ENCODE measurements around the gene CRYBA4. TPM values are rescaled to one million over a fixed set of nuclear protein-coding genes. Genes with fewer than 3 reads are reported as not detected.

CRYBA4 gene
- total RNA-seq, 1 experiment from 2014 or later: not detected

GRCh38 chr22:26584010-26584409, 37.8 kb upstream of the CRYBA4 start:
- H3K79me2 ChIP-seq (ENCODE audit: low read depth): no peaks in the 10 kb centered on the region
- no peaks in the 10 kb centered on the region for H3K36me3 ChIP-seq (ENCODE audit: low read depth)
- H3K4me1 ChIP-seq (replicated peaks; ENCODE audit: insufficient read depth): no peaks in the 10 kb centered on the region
- ChIA-PET CTCF (no interaction called here), POLR2A (ENCODE audit: unreplicated experiment) (no interaction called here)
- intact Hi-C loops (cut with micrococcal nuclease; ENCODE audit: unreplicated experiment): no loop called here
- H3K9me3 ChIP-seq (ENCODE audit: insufficient read depth, low read depth): no peaks in the 10 kb centered on the region
- TF ChIP-seq EZH2 (IDR thresholded peaks at IDR 0.05; ENCODE audit: low read depth): no peak
- TF ChIP-seq CTCF (conservative IDR thresholded peaks at IDR 0.05): no peak
- H3K4me3 ChIP-seq: no peak overlapping the region
- H3K27ac ChIP-seq: no peak overlapping the region
- H3F3A ChIP-seq (ENCODE audit: insufficient read depth, low read depth): no peaks in the 10 kb centered on the region
- H3K4me2 ChIP-seq: no peak overlapping the region
- H3K27me3 ChIP-seq (ENCODE audit: insufficient read depth, low read depth): no peaks in the 10 kb centered on the region
- no TSS peak for BruUV-seq (replicated peaks)
- DNase-seq: no peak
- H3K9me2 ChIP-seq (ENCODE audit: insufficient read depth): no peaks in the 10 kb centered on the region
- H4K20me1 ChIP-seq (ENCODE audit: insufficient read depth): no peaks in the 10 kb centered on the region; the same call in 1 of the 2 replicates
- H2AFZ ChIP-seq: no peak overlapping the region

- Histone ChIP-seq H3K4me1 (replicated peaks; ENCODE audit: insufficient read depth) (no peaks in the 10 kb centered on the region), H3K9me2 (ENCODE audit: insufficient read depth) (no peaks in the 10 kb centered on the region), H3K27ac (no peak overlapping the region), H3K79me2 (ENCODE audit: low read depth) (no peaks in the 10 kb centered on the region), H3K9me3 (ENCODE audit: insufficient read depth, low read depth) (no peaks in the 10 kb centered on the region), H4K20me1 (ENCODE audit: insufficient read depth) (no peaks in the 10 kb centered on the region; the same call in 1 of the 2 replicates), H3K4me2 (no peak overlapping the region), H3K27me3 (ENCODE audit: insufficient read depth, low read depth) (no peaks in the 10 kb centered on the region), H2AFZ (no peak overlapping the region), H3F3A (ENCODE audit: insufficient read depth, low read depth) (no peaks in the 10 kb centered on the region), H3K4me3 (no peak overlapping the region), H3K36me3 (ENCODE audit: low read depth) (no peaks in the 10 kb centered on the region)
- intact Hi-C loops (cut with micrococcal nuclease; ENCODE audit: unreplicated experiment): no loop called here
- peak; percentile 50 to 62 for DNase-seq
- ChIA-PET CTCF (interaction anchor here (0.6 kb wide), 2 partner anchors 11 to 957 kb away, joined by 4 to 5 read pairs; no protein-coding TSS in a partner anchor), POLR2A (ENCODE audit: unreplicated experiment) (interaction anchor here (0.6 kb wide), 1 partner anchor 826 kb away, joined by 3 read pairs; no protein-coding TSS in a partner anchor)
- BruUV-seq (replicated peaks): no TSS peak
- no peak for TF ChIP-seq EZH2 (IDR thresholded peaks at IDR 0.05; ENCODE audit: low read depth)
- no peak for TF ChIP-seq CTCF (conservative IDR thresholded peaks at IDR 0.05)
Measured at GRCh38 chr22:26585104-26585790, 36.5 kb upstream of the CRYBA4 start.

GRCh38 chr22:26586556-26587325, 35.0 kb upstream of the CRYBA4 start:
- no peaks in the 10 kb centered on the region for H3K9me3 ChIP-seq (ENCODE audit: insufficient read depth, low read depth)
- H3K4me3 ChIP-seq: no peak overlapping the region
- H3K79me2 ChIP-seq (ENCODE audit: low read depth): no peaks in the 10 kb centered on the region
- TF ChIP-seq EZH2 (IDR thresholded peaks at IDR 0.05; ENCODE audit: low read depth) (no peak), CTCF (conservative IDR thresholded peaks at IDR 0.05) (no peak)
- H3K36me3 ChIP-seq (ENCODE audit: low read depth): no peaks in the 10 kb centered on the region
- no peak for DNase-seq
- no TSS peak for BruUV-seq (replicated peaks)
- no peak overlapping the region for H2AFZ ChIP-seq
- H3K4me1 ChIP-seq (replicated peaks; ENCODE audit: insufficient read depth): no peaks in the 10 kb centered on the region
- no peak overlapping the region for H3K27ac ChIP-seq
- H3F3A ChIP-seq (ENCODE audit: insufficient read depth, low read depth): no peaks in the 10 kb centered on the region
- no peaks in the 10 kb centered on the region; the same call in 1 of the 2 replicates for H4K20me1 ChIP-seq (ENCODE audit: insufficient read depth)
- H3K4me2 ChIP-seq: no peak overlapping the region
- H3K27me3 ChIP-seq (ENCODE audit: insufficient read depth, low read depth): no peaks in the 10 kb centered on the region
- POLR2A ChIA-PET (ENCODE audit: unreplicated experiment): no interaction called here
- intact Hi-C loops (cut with micrococcal nuclease; ENCODE audit: unreplicated experiment): no loop called here
- CTCF ChIA-PET: no interaction called here
- no peaks in the 10 kb centered on the region for H3K9me2 ChIP-seq (ENCODE audit: insufficient read depth)

Data from PC-9 (cell line).